Natural killer cell (primary cell): ENCODE data around the gene VPS37B. TPM values are rescaled to one million over a fixed set of nuclear protein-coding genes. Genes with fewer than 3 reads are reported as not detected.

Experiments used
- ATAC-seq, 3 donors: fragments of 150-1000 bp in 2 of 3; fragments of 200-7000 bp in 1 of 3; cut with Tn5 transposase; 1 replicate in 1 of 3; 2 replicates in 2 of 3; pipeline ENCODE4 v1.10.0; 2021; ENCODE audit warnings: mild to moderate bottlenecking in 2 of 3, moderate library complexity in 2 of 3
- DNase-seq, 2 donors: peaks; one replicate each; pipeline versions ENCODE4 v3.0.0 to v3.0.0-alpha.2; 2013 to 2021; ENCODE audit warnings: mixed read lengths in 1 of 2
- H3K27ac ChIP-seq: one replicate; pipeline ENCODE4 v1.5.1; 2013; ENCODE audit warnings: mild to moderate bottlenecking, low read length
- H3K27me3 ChIP-seq: one replicate; pipeline ENCODE4 v1.6.1; 2013; ENCODE audit warnings: low read length; ENCODE audit not compliant: control insufficient read depth, insufficient read depth
- H3K36me3 ChIP-seq: one replicate; pipeline ENCODE4 v1.6.1; 2013; ENCODE audit warnings: low read length; ENCODE audit not compliant: control insufficient read depth, insufficient read depth
- H3K4me1 ChIP-seq: one replicate; pipeline ENCODE4 v1.6.1; 2013; ENCODE audit warnings: low read length; ENCODE audit not compliant: control insufficient read depth, insufficient read depth
- H3K4me3 ChIP-seq: one replicate; pipeline ENCODE4 v1.5.1; 2013; ENCODE audit warnings: low read length
- H3K9me3 ChIP-seq: one replicate; pipeline ENCODE4 v1.6.1; 2013; ENCODE audit warnings: low read length; ENCODE audit not compliant: control insufficient read depth, insufficient read depth
- H3K27ac Mint-ChIP-seq, 2 donors: one replicate each; pipeline ENCODE4 v1.8.0; 2022; ENCODE audit warnings: mild to moderate bottlenecking in 2 of 2, mixed read lengths in 2 of 2, moderate library complexity in 1 of 2
- H3K27me3 Mint-ChIP-seq, 2 donors: one replicate each; pipeline ENCODE4 v1.8.0; 2022; ENCODE audit warnings: low read depth in 2 of 2, mixed read lengths in 2 of 2
- H3K36me3 Mint-ChIP-seq: one replicate; pipeline ENCODE4 v1.8.0; 2022; ENCODE audit warnings: mixed read lengths
- H3K4me1 Mint-ChIP-seq, 2 donors: one replicate each; pipeline ENCODE4 v1.8.0; 2022; ENCODE audit warnings: mixed read lengths in 2 of 2
- H3K4me3 Mint-ChIP-seq: one replicate; pipeline ENCODE4 v1.8.0; 2022; ENCODE audit warnings: mild to moderate bottlenecking, moderate library complexity, mixed read lengths
- H3K9me3 Mint-ChIP-seq, 2 donors: one replicate each; pipeline ENCODE4 v1.8.0; 2022; ENCODE audit warnings: mixed read lengths in 2 of 2
- CTCF ChIP-seq: fragments of 200-600 bp; IDR thresholded peaks from one replicate; pipeline ENCODE4 v1.8.0; 2022; ENCODE audit warnings: antibody characterized with exemption
- WGBS: methylation state at CpG from one replicate; pipeline ENCODE4 v1.1.7; 2013; ENCODE audit warnings: missing lambda C conversion rate; ENCODE audit not compliant: insufficient coverage; 5-methylcytosine and 5-hydroxymethylcytosine counted together
- intact Hi-C: fragments of 100-400 bp; cut with micrococcal nuclease; formaldehyde crosslinking; loops from one replicate; pipeline ENCODE4 v1.14.2; 2022
- total RNA-seq, 4 donors: library from RNA; stranded (reverse); fragments of 120-200 nt in 1 of 4; gene quantifications; one replicate each; pipeline versions ENCODE4 v1.2.3 to v1.2.4, GENCODE V29; 2013 to 2022

Gene VPS37B
- total RNA-seq, 3 donors from 2014 or later (not counting 1 experiment from before 2014, with no cell fraction given) = 142 to 167 (median 165) TPM

GRCh38 chr12:122929148-122929538, 33.2 kb upstream of the VPS37B start:
- peaks cover 11% of the 10 kb centered on the region for H3K4me1 ChIP-seq
- ATAC-seq (no peak), DNase-seq (no peak)
- Mint-ChIP-seq H3K4me1 (peaks cover 0 to 13% of the 10 kb centered on the region in 2 donors), H3K27ac (no peak overlapping the region), H3K36me3 (no peaks in the 10 kb centered on the region), H3K27me3 (no peaks in the 10 kb centered on the region), H3K4me3 (no peak overlapping the region), H3K9me3 (no peaks in the 10 kb centered on the region)
- no peak overlapping the region for H3K4me3 ChIP-seq
- TF ChIP-seq CTCF = no peak
- H3K36me3 ChIP-seq = no peaks in the 10 kb centered on the region
- H3K27ac ChIP-seq = no peak overlapping the region
- 97% methylated on average over 14 of the region's 14 CpGs for WGBS
- H3K9me3 ChIP-seq = no peaks in the 10 kb centered on the region
- intact Hi-C loops = no loop called here
- H3K27me3 ChIP-seq = no peaks in the 10 kb centered on the region

GRCh38 chr12:122928404-122929147, 32.7 kb upstream of the VPS37B start:
- Mint-ChIP-seq H3K36me3 (no peaks in the 10 kb centered on the region), H3K27ac (no peak overlapping the region), H3K27me3 (no peaks in the 10 kb centered on the region), H3K4me3 (no peak overlapping the region), H3K9me3 (no peaks in the 10 kb centered on the region), H3K4me1 (peaks cover 0 to 13% of the 10 kb centered on the region in 2 donors)
- DNase-seq = no peak
- Histone ChIP-seq H3K9me3 (no peaks in the 10 kb centered on the region), H3K4me3 (no peak overlapping the region), H3K27ac (no peak overlapping the region), H3K4me1 (peaks cover 11% of the 10 kb centered on the region), H3K27me3 (no peaks in the 10 kb centered on the region), H3K36me3 (no peaks in the 10 kb centered on the region)
- intact Hi-C loops = no loop called here
- WGBS = 97% methylated on average over 12 of the region's 12 CpGs
- no peak for ATAC-seq
- no peak for TF ChIP-seq CTCF

GRCh38 chr12:122927756-122928403, 32.0 kb upstream of the VPS37B start:
- ATAC-seq = no peak
- Histone ChIP-seq H3K27ac (no peak overlapping the region), H3K27me3 (no peaks in the 10 kb centered on the region), H3K9me3 (no peaks in the 10 kb centered on the region), H3K4me1 (peaks cover 11% of the 10 kb centered on the region), H3K36me3 (no peaks in the 10 kb centered on the region), H3K4me3 (no peak overlapping the region)
- Mint-ChIP-seq H3K27ac (no peak overlapping the region), H3K36me3 (no peaks in the 10 kb centered on the region), H3K4me1 (peaks cover 0 to 13% of the 10 kb centered on the region in 2 donors), H3K9me3 (no peaks in the 10 kb centered on the region), H3K27me3 (no peaks in the 10 kb centered on the region), H3K4me3 (no peak overlapping the region)
- no peak for TF ChIP-seq CTCF
- intact Hi-C loops = no loop called here
- no peak for DNase-seq
- WGBS = 64% methylated on average over 11 of the region's 11 CpGs
